ENCODE measurements around the gene ZNF746. TPM values are rescaled to one million over a fixed set of nuclear protein-coding genes. Genes with fewer than 3 reads are reported as not detected.
"Not testable (repeated sequence)": the region's sequence is repeated elsewhere in the genome, so short reads cannot be mapped to it uniquely, and the experiment has no call there.

The ZNF746 gene
- total RNA-seq, 2 experiments from 2014 or later = 22.1 to 23.9 TPM

DNA sequence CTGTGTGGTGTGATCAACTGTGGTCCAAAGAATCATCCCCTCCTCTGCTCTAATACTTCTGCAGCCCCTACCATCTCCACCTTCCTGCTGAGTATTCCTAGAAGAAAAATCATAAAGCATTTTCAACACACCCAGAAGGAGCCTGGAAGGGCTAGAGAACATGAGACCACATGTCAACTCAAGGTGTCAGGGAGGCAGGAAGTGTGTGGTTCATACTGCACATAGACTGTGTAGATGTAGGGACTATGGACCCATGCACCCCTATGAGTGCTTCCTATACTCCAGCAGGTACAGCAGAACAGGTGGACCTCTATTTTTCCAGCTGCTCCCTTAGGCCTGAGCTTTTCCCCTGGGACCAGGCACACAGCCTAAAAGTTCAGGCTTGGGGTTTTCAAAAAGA is 2.6 kb upstream of the ZNF746 start:
- Mint-ChIP-seq H3K36me3 (peaks cover 5% of the 10 kb centered on the region), H3K27me3 (no peaks in the 10 kb centered on the region), H3K4me3 (no peak overlapping the region), H3K9me3 (ENCODE audit: low read depth) (peaks cover 4% of the 10 kb centered on the region), H3K27ac (no peak overlapping the region), H3K4me1 (peaks cover 37% of the 10 kb centered on the region)
- DNase-seq (peak; percentile 56), ATAC-seq (no peak)
- CTCF ChIA-PET = interaction anchor here (1.0 to 2.0 kb wide), 5 partner anchors 35 to 242 kb away, joined by 3 to 5 read pairs (median 4); partner anchors contain the start of gene ZNF777

DNA sequence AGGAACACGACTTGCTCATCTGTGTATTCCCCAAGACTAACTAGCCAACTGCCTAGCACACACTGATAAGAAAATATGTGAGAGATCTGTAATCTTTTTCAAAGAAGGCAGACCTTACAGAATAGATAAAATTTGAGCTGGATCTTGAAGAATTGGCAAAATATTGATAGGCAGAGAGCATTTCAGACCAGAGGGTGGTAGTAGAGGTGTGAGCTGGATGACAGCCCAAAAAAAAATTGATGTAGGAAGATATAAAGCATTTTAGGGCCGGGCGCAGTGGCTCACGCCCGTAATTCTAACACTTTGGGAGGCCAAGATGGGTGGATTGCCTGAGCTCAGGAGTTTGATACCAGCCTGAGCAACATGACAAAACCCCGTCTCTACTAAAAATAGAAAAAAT is 1.2 kb upstream of the ZNF746 start:
- ATAC-seq = no peak
- H3K4me3 Mint-ChIP-seq = no peak overlapping the region
- CTCF ChIA-PET = interaction anchor here (0.5 to 2.0 kb wide), 7 partner anchors 33 to 542 kb away, joined by 3 to 9 read pairs (median 4); partner anchors contain the start of genes ZNF777 and ZNF783
- H3K36me3 Mint-ChIP-seq = peaks cover 8% of the 10 kb centered on the region
- H3K27me3 Mint-ChIP-seq = no peaks in the 10 kb centered on the region
- no peaks in the 10 kb centered on the region for H3K9me3 Mint-ChIP-seq (ENCODE audit: low read depth)
- H3K27ac Mint-ChIP-seq = no peak overlapping the region
- no peak for DNase-seq
- H3K4me1 Mint-ChIP-seq = peaks cover 45% of the 10 kb centered on the region

DNA sequence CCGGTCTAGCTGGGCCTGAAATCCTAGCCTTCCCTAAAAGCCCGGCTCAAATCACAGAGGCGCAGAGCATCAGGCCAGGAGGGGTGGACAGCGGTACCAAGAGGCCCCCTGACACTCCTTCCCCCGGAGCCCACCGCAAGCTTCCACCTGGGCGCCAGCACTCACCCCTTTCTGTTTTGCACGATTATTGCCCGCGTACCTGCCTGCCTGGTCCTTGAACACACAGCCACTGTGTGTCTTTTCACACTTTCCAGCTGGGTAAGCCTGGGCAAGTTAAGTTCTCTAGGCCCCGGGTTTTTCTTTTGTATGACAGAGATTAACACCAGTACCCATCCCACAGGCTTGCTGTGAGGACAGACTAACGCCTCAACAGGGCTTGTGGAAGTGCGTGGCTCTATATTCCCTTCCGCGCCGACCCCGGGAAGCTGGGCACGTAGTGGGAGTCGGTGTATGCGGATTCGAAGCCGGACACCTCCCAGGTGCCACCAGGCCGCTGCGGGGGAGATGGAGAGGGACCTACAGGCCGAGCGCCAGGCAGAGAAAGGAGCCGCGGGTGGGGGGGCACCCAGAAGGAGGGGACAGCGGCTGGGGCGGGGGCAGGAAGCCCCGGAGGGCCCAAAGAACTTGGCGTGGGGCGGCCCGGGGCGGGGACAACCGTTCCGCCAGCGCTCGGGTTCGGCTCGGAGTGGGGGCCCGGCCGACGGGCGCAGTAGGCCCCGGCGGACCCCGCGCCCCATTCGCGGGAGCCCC is 792 bp downstream of the ZNF746 start:
- ATAC-seq = peak; percentile 38
- DNase-seq = peak; percentile 70
- CTCF ChIA-PET = interaction anchor here (0.9 to 2.4 kb wide), 4 partner anchors 10 to 128 kb away, joined by 3 to 15 read pairs (median 7); no protein-coding TSS in a partner anchor
- Mint-ChIP-seq H3K27ac (peak overlapping the region; percentile 92), H3K4me1 (peaks cover 47% of the 10 kb centered on the region), H3K9me3 (ENCODE audit: low read depth) (no peaks in the 10 kb centered on the region), H3K36me3 (peaks cover 23% of the 10 kb centered on the region), H3K4me3 (peak overlapping the region; percentile 94), H3K27me3 (no peaks in the 10 kb centered on the region)

DNA sequence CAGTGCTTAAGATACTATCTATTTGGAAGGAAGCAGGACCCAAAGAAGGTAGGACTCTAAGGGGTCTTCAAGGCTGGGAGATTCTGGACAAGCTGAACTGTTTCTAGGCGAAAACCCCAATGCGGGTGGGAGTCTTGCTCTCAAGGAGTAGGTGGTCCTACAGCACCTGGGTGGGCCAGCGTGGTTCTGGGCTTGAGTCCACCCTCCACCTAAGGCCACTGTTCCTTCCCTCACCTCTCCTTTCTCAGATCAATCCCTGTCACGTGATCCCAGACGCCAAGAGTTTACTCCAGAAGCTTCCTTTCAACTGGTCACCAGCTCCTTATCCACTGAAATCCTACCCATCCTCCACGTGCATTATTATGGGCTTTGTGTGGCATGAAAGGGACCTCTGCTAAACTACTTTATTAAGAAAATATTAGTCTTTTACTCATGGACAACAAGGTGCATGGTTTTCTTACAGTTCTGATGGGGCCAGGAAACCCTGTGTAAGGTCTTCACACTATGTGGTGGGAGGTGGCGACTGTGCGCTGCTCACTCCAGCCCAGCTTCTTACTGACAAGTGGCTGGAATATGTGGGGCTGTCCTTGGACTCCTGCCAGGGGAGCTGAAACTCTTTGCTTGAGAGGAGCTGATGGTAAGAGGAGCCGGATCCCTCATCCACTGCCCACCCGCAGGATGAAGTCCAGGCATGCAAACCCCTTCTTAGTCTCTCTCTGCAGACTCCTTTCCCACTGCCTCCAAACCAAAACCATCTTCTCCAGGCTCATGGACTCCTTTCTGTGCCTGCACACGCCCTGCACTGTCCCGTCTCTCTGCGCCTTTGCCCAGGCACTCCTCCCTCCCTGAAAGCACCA is 1.6 kb downstream of the ZNF746 start:
- peaks cover 27% of the 10 kb centered on the region for H3K36me3 Mint-ChIP-seq
- no peak for ATAC-seq
- no peaks in the 10 kb centered on the region for H3K27me3 Mint-ChIP-seq
- peaks cover 47% of the 10 kb centered on the region for H3K4me1 Mint-ChIP-seq
- no peaks in the 10 kb centered on the region for H3K9me3 Mint-ChIP-seq (ENCODE audit: low read depth)
- DNase-seq = no peak
- H3K27ac Mint-ChIP-seq = peak overlapping the region; percentile 92
- CTCF ChIA-PET = interaction anchor here (0.8 to 2.4 kb wide), 9 partner anchors 11 to 369 kb away, joined by 3 to 15 read pairs (median 3); partner anchors contain the start of gene ZNF783
- H3K4me3 Mint-ChIP-seq = peak overlapping the region; percentile 94

DNA sequence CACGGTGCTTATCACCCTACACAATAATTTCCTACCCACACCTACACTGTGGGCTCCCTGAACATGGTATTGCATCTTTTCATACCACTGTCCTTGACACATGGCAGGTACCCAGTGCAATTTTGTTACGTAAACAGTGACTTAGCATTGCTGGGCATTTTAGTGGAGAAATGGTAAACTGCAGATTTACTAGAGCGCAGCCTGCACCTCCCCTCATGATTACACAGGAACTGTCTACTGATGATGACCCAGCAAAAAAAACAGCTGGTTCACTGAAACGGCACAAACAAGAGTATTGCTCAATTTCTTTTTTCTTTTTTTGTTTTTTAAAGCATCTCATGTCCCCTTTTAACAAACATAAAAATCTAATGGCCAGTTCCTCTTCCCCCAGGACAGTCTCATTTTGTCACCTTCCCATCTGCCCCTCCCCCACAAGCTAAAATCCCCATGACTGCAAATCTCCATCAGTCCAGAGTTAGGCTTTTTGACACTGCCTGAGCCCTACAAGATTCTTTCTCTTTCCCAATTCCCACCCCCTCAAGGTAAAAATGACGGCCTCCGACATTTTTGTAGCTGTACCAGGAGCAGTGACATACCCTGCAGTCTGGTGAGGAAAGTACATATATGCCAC is 2.8 kb downstream of the ZNF746 start:
- no peak for DNase-seq
- no peaks in the 10 kb centered on the region for H3K27me3 Mint-ChIP-seq
- CTCF ChIA-PET = interaction anchor here (0.9 to 2.4 kb wide), 5 partner anchors 34 to 233 kb away, joined by 3 to 15 read pairs (median 8); partner anchors contain the start of gene ZNF783
- no peak overlapping the region for H3K4me3 Mint-ChIP-seq
- H3K27ac Mint-ChIP-seq = peak overlapping the region; percentile 20
- H3K36me3 Mint-ChIP-seq = peaks cover 37% of the 10 kb centered on the region
- no peaks in the 10 kb centered on the region for H3K9me3 Mint-ChIP-seq (ENCODE audit: low read depth)
- ATAC-seq = no peak
- peaks cover 36% of the 10 kb centered on the region for H3K4me1 Mint-ChIP-seq

DNA sequence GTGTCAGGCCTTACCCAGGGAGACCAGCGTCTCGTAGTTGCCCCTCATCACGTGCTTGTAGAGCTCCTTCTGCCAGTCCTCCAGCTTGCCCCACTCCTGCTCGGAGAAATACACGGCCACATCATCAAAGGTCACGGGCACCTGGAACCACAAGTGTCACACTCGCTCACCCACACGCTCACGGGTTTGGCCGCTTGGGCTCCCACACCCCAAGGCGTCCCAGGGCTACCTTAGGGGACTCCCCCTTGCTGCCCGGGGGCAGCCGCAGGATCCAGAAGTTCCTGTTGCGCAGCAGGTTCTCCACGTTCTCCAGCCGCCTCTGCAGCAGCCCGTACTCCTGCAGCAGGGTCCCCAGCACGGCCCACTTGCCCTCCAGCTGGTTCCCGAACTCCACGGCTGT is 3.6 kb downstream of the ZNF746 start:
- DNase-seq; ATAC-seq; H3K4me3 Mint-ChIP-seq; H3K9me3 Mint-ChIP-seq (ENCODE audit: low read depth); CTCF ChIA-PET; H3K27me3 Mint-ChIP-seq; H3K27ac Mint-ChIP-seq: not testable (repeated sequence)
- peaks cover 30% of the 10 kb centered on the region for H3K4me1 Mint-ChIP-seq
- peaks cover 42% of the 10 kb centered on the region for H3K36me3 Mint-ChIP-seq

DNA sequence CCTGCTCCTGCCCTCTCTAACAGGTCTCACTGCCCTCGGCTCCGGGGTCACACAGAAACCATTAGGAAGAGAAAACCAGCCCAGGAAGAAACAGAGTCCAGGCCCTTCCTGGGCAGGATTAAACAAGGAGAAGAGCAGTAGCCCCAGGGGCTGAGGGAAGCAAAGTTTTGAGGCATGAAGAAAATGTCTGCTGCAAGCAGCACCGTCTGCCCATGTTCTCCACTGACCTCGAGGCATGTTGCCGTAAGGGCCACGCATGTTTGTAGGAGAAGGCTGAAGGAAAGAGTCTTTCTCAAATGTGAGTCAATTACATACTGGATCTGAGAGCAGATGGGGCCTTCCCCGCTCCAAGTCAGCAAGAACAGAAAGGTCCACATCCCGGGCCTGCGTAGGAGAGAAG is 4.2 kb downstream of the ZNF746 start:
- ATAC-seq = no peak
- Mint-ChIP-seq H3K27ac (no peak overlapping the region), H3K36me3 (peaks cover 46% of the 10 kb centered on the region), H3K9me3 (ENCODE audit: low read depth) (no peaks in the 10 kb centered on the region), H3K4me3 (no peak overlapping the region), H3K4me1 (peaks cover 28% of the 10 kb centered on the region), H3K27me3 (no peaks in the 10 kb centered on the region)
- CTCF ChIA-PET = no interaction called here
- DNase-seq = no peak

DNA sequence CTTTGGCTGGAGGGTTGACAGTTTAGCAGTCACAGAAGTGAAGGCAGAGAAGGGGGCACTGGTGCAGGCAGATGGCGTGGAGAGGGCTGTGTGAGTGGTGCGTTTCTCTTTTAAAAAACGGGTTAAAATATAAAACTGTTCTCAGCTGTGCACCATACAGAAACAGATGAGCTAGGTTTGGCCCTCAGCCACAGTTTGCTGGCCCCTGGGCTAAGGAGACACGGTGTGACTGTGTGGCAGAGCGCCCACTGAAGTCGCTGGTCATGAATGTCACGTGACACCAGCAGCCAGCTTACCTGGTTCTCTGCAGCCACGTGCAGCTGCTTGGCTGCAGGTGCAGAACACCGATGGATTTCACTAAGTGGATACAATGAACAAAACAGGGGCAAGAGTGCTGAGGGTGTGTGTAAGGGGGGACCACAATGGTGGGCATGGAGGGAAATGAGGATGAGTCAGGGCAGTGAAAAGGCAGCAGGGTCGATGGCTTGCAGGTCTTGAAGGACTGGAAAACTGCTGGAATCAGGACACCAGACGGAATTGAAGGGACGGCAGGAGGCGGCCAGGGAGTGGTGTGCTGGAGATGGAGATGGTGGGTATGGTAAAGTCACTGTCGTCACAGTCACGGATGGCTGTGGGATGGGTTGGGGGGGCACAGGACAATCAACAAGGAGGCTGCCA is 7.4 kb downstream of the ZNF746 start:
- CTCF ChIA-PET = no interaction called here
- Mint-ChIP-seq H3K36me3 (peaks cover 66% of the 10 kb centered on the region), H3K4me1 (peaks cover 10% of the 10 kb centered on the region), H3K9me3 (ENCODE audit: low read depth) (no peaks in the 10 kb centered on the region), H3K27ac (no peak overlapping the region), H3K27me3 (no peaks in the 10 kb centered on the region), H3K4me3 (no peak overlapping the region)
- no peak for ATAC-seq
- DNase-seq = no peak

DNA sequence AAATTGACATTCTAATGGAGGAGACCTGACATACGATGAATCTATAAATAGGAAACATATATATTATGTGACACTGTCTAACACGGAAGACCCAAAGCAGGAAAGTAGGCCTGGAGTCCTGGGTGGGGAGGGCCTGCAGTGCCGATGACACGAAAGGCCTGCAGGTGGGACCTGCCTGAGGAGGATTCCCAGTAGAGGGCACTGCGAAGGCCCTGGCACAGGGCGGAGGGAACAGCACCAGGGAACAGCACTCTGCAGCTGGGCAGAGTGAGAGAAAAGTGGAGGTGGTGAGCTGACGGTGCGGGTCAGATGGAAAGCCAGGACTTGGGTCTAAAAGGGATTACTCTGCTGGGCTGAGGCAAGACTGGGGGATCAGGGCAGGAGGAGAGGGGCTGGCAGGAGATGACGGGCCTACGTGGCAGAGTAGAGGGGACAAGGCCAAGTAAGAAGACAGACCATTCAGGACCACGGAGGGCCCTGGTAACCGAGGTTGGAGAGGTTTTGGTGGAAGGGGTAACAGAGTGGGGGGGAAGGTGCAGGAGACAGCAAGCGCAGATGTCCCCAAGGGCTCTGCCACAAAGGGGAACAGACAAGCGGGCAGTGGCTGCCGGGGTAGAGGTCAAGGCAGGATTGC is 8.1 kb downstream of the ZNF746 start:
- H3K4me1 Mint-ChIP-seq = peaks cover 2% of the 10 kb centered on the region
- no peak for ATAC-seq
- H3K27ac Mint-ChIP-seq = no peak overlapping the region
- peaks cover 67% of the 10 kb centered on the region for H3K36me3 Mint-ChIP-seq
- no peaks in the 10 kb centered on the region for H3K9me3 Mint-ChIP-seq (ENCODE audit: low read depth)
- no peak for DNase-seq
- CTCF ChIA-PET = no interaction called here
- H3K4me3 Mint-ChIP-seq = no peak overlapping the region
- no peaks in the 10 kb centered on the region for H3K27me3 Mint-ChIP-seq

DNA sequence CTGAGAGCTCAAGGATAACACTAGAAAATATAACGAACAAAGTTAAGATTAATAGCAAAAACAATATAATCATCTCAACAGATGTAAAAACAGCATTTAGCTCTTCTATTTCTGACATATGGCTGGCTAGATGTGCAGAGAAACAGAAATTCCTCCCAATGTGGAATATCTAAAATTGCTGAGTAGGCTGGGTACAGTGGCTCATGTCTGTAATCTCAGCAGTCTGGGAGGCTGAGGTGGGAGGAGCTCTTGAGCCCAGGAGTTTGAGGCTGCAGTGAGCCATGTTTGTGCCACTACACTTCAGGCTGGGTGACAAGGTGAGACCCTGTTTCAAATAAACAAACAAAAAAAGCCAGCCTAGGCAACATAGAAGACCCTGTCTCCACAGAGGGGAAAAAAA is 18.0 kb downstream of the ZNF746 start:
- H3K9me3 Mint-ChIP-seq (ENCODE audit: low read depth) = peaks cover 9% of the 10 kb centered on the region
- peaks cover 52% of the 10 kb centered on the region for H3K36me3 Mint-ChIP-seq
- CTCF ChIA-PET = interaction anchor here (1.0 to 1.7 kb wide), 2 partner anchors 19 to 145 kb away, joined by 3 to 5 read pairs; partner anchors contain the start of gene ZNF777
- peaks cover 3% of the 10 kb centered on the region for H3K4me1 Mint-ChIP-seq
- ATAC-seq (no peak), DNase-seq (no peak)
- H3K4me3 Mint-ChIP-seq = no peak overlapping the region
- H3K27me3 Mint-ChIP-seq = no peaks in the 10 kb centered on the region
- no peak overlapping the region for H3K27ac Mint-ChIP-seq

DNA sequence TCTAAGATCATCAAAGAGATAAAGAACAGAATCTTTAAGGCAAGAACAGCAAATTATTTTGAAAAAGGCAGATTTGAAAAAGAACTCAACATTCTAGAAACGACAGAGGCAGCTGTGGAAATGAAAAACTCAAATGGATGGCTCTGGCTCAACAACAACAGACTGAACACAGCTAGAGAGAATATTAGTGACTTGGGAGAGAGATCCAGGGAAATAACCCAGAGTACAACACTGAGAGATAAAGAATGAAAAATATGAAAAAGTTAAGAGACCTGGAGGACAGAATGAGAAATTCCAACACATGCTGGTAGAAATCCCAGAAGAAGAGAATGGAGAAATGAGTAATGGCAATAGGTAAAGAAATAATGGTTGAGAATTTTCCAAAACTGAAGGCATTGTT is 18.9 kb downstream of the ZNF746 start:
- no peak overlapping the region for H3K4me3 Mint-ChIP-seq
- H3K27ac Mint-ChIP-seq = no peak overlapping the region
- H3K4me1 Mint-ChIP-seq = peaks cover 3% of the 10 kb centered on the region
- CTCF ChIA-PET = interaction anchor here (1.0 kb wide), 1 partner anchor 146 kb away, joined by 3 read pairs; no protein-coding TSS in a partner anchor
- H3K9me3 Mint-ChIP-seq (ENCODE audit: low read depth) = peaks cover 9% of the 10 kb centered on the region
- peaks cover 58% of the 10 kb centered on the region for H3K36me3 Mint-ChIP-seq
- ATAC-seq = no peak
- DNase-seq = no peak
- H3K27me3 Mint-ChIP-seq = no peaks in the 10 kb centered on the region
